Calu3 (cell line): ENCODE results near the gene BID. TPM values are rescaled to one million over a fixed set of nuclear protein-coding genes. Genes with fewer than 3 reads are reported as not detected.

Experiments used
- BruUV-seq: library from RNA; stranded (reverse); fragments of 400-500 nt; replicated peaks from 2 replicates; lab custom pipeline; 2021; lab: Mats Ljungman, UMichigan
- CTCF ChIA-PET: fragments of 300-600 bp; sonication (Branson Sonifier 250); formaldehyde crosslinking; loops from one replicate; lab custom pipeline; 2022; ENCODE audit warnings: antibody characterized with exemption; lab: Charles Lee
- DNase-seq: peaks from one replicate; pipeline ENCODE4 v3.0.0; 2022
- H3K27ac Mint-ChIP-seq: one replicate; pipeline ENCODE4 v1.8.0; 2022; ENCODE audit warnings: mixed read lengths; ENCODE audit not compliant: unreplicated experiment
- H3K27me3 Mint-ChIP-seq: one replicate; pipeline ENCODE4 v1.8.0; 2022; ENCODE audit warnings: mixed read lengths; ENCODE audit not compliant: unreplicated experiment
- H3K36me3 Mint-ChIP-seq: one replicate; pipeline ENCODE4 v1.8.0; 2022; ENCODE audit warnings: mild to moderate bottlenecking, moderate library complexity, mixed read lengths; ENCODE audit not compliant: insufficient read depth, unreplicated experiment
- H3K4me1 Mint-ChIP-seq: one replicate; pipeline ENCODE4 v1.8.0; 2022; ENCODE audit warnings: mild to moderate bottlenecking, low read depth, mixed read lengths; ENCODE audit not compliant: unreplicated experiment
- H3K4me3 Mint-ChIP-seq: one replicate; pipeline ENCODE4 v1.8.0; 2022; ENCODE audit warnings: mild to moderate bottlenecking, low read depth, moderate library complexity, mixed read lengths; ENCODE audit not compliant: unreplicated experiment
- H3K9me3 Mint-ChIP-seq: one replicate; pipeline ENCODE4 v1.8.0; 2022; ENCODE audit warnings: low read depth, mixed read lengths; ENCODE audit not compliant: unreplicated experiment
- intact Hi-C: fragments of 100-400 bp; cut with micrococcal nuclease; formaldehyde crosslinking; loops from one replicate; pipeline ENCODE4 v1.10.0; 2022; ENCODE audit not compliant: unreplicated experiment
- total RNA-seq: library from RNA; stranded (reverse); gene quantifications from 2 replicates; pipeline ENCODE4 v1.2.3, GENCODE V29; 2022
- TF ChIP-seq, protein P1 (sequence below): fragments of 200-600 bp; IDR thresholded peaks from one replicate; pipeline ENCODE4 v1.8.0; 2022; ENCODE audit warnings: antibody characterized with exemption; ENCODE audit not compliant: unreplicated experiment

BID gene
- total RNA-seq, 1 experiment from 2014 or later: 99.3 TPM

DNA sequence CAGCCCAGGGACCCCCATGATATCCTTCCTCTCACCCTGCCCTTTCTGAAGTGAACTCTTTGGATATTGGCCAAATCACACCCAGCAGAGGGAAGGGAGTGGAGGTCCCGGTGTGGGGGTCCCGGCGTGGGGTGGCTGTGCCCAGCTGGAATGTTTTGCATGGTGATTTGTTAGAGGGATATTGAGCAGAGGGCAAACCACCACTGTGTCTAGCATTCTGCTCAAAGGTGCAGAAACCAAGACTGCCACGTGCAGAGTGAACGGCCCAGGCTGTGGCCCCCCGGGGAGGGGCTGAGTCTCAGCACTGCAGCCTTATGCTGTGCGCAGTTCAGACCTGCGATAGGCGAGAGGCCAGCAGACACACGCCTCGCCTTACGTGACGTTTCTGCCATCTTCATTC lies 7.9 kb upstream of the BID start:
- no peaks in the 10 kb centered on the region for H3K36me3 Mint-ChIP-seq
- intact Hi-C loops: no loop called here
- no peaks in the 10 kb centered on the region for H3K27me3 Mint-ChIP-seq
- no peaks in the 10 kb centered on the region for H3K9me3 Mint-ChIP-seq
- no peak overlapping the region for H3K27ac Mint-ChIP-seq
- no peak overlapping the region for H3K4me3 Mint-ChIP-seq
- CTCF ChIA-PET: interaction anchor here (1.0 to 1.8 kb wide), 2 partner anchors 9 to 40 kb away, joined by 5 to 10 read pairs; no protein-coding TSS in a partner anchor
- BruUV-seq: no TSS peak
- DNase-seq: no peak
- peaks cover 25% of the 10 kb centered on the region for H3K4me1 Mint-ChIP-seq
- TF ChIP-seq, protein P1, sequence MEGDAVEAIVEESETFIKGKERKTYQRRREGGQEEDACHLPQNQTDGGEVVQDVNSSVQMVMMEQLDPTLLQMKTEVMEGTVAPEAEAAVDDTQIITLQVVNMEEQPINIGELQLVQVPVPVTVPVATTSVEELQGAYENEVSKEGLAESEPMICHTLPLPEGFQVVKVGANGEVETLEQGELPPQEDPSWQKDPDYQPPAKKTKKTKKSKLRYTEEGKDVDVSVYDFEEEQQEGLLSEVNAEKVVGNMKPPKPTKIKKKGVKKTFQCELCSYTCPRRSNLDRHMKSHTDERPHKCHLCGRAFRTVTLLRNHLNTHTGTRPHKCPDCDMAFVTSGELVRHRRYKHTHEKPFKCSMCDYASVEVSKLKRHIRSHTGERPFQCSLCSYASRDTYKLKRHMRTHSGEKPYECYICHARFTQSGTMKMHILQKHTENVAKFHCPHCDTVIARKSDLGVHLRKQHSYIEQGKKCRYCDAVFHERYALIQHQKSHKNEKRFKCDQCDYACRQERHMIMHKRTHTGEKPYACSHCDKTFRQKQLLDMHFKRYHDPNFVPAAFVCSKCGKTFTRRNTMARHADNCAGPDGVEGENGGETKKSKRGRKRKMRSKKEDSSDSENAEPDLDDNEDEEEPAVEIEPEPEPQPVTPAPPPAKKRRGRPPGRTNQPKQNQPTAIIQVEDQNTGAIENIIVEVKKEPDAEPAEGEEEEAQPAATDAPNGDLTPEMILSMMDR: no peak

DNA sequence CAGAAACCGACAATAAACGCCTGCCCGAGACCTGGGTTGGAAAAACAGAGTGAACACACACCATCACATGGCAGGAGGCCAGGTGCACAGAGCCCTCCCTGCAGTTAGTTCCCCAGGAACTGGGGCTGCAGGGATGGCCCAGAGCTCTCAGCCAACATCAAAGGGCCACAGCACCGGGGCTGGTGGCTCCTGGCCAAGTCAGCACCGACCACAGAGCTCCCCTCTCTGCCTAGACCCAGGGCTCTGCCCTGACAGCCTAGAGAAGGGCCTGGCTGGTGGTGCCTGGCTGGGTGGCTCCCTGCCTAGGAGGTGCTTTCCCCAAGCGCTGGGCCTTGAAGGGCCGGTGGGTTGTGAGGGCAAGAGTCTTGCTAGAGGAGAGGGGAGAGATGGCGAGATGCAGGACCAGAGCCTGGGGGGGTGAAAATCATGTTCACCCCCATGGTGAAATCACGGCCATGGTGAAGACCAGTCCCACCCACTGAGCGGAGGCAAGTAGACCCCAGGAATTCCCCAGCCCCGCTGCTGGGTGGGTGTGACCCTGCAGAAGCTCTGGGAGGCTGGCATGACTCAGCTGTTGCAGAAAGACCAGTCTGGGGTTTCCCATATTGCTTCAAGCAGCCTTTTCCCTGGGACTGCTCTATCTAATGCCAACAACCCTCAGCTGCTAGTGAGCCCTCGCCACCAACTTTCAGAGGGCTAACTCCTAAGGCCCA lies 7.2 kb upstream of the BID start:
- H3K9me3 Mint-ChIP-seq: no peaks in the 10 kb centered on the region
- DNase-seq: peak; percentile 56
- H3K27me3 Mint-ChIP-seq: no peaks in the 10 kb centered on the region
- no TSS peak for BruUV-seq
- CTCF ChIA-PET: interaction anchor here (0.5 to 1.8 kb wide), 5 partner anchors 8 to 257 kb away, joined by 3 to 10 read pairs (median 5); no protein-coding TSS in a partner anchor
- H3K4me3 Mint-ChIP-seq: no peak overlapping the region
- TF ChIP-seq, protein P1: no peak
- H3K4me1 Mint-ChIP-seq: peaks cover 25% of the 10 kb centered on the region
- intact Hi-C loops: loop anchor here (2.0 kb wide), 1 partner anchor 39 kb away; no protein-coding TSS in a partner anchor
- no peak overlapping the region for H3K27ac Mint-ChIP-seq
- no peaks in the 10 kb centered on the region for H3K36me3 Mint-ChIP-seq

DNA sequence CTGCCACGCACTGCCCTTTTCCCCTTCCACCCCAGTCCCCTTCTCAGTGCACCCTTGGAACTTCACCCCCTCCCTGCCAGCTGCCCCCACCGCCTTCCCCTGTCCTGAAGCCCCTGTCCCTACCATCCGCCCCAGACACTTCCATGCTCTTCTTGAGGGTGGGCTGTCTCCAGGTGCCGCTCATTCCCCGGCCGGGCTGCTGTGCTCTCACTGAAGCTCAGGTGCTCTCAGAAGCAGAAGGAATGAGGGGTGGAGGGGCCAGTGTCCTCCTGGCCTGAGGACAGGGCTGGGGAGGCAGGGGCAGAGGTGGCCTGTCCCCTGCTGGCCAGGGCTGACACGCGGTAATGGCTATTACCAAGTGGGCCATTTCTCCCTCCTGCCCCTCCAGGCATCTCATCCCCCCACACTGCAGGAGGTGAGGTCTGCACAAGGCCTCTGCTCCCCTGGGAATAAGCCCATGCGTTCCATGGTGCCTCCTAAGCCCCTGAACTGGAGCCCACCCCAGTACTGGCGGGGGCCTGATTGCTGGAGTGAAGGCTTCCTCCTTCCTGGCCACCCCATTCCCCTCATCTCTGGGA lies 6.6 kb upstream of the BID start:
- TF ChIP-seq, protein P1: no peak
- Mint-ChIP-seq H3K4me1 (peaks cover 25% of the 10 kb centered on the region), H3K27me3 (no peaks in the 10 kb centered on the region), H3K27ac (no peak overlapping the region), H3K9me3 (no peaks in the 10 kb centered on the region), H3K36me3 (peaks cover under 1% of the 10 kb centered on the region), H3K4me3 (no peak overlapping the region)
- CTCF ChIA-PET: interaction anchor here (0.5 to 1.8 kb wide), 3 partner anchors 39 to 257 kb away, joined by 3 to 10 read pairs (median 5); no protein-coding TSS in a partner anchor
- no peak for DNase-seq
- BruUV-seq: no TSS peak
- intact Hi-C loops: loop anchor here (2.0 kb wide), 1 partner anchor 38 kb away; no protein-coding TSS in a partner anchor

DNA sequence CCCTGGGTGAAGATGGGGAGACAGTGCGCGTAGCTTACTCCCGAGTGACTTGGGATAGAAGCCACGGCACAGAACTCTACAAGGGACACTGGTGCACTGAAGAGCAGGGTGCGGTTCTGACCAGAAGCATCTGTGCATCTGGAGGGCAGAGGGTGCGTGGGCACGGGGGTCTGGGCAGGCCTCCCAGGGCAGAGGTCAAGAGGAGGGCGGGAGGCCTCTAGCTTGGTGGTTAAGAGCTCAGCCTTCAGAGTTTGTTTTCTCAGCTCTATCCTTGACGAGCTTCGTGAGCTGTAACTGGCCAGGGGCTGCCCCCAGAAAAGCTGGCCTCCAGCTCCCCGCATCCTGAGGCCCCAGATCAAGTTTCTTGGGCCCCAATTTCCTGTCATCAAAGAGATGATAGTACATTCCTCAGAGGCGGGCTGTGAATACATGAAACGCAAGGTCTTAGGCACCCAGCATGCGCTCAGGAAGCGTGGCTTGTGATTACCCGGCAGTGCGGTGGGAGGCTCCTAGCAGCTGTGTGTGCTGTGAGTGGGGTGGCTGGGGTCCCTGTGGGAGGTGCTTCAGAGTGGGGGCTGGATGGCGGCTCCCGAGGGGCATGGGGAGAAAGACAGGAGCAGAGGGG lies 6.0 kb upstream of the BID start:
- Mint-ChIP-seq H3K4me3 (no peak overlapping the region), H3K27me3 (no peaks in the 10 kb centered on the region), H3K27ac (no peak overlapping the region), H3K4me1 (peaks cover 25% of the 10 kb centered on the region), H3K9me3 (no peaks in the 10 kb centered on the region), H3K36me3 (peaks cover 6% of the 10 kb centered on the region)
- DNase-seq: no peak
- BruUV-seq: no TSS peak
- CTCF ChIA-PET: interaction anchor here (0.5 to 1.5 kb wide), 2 partner anchors 119 to 222 kb away, joined by 3 to 5 read pairs; no protein-coding TSS in a partner anchor
- TF ChIP-seq, protein P1: no peak
- intact Hi-C loops: loop anchor here (2.0 kb wide), 1 partner anchor 37 kb away; no protein-coding TSS in a partner anchor
